Smooth muscle cell (in vitro differentiated cells): ENCODE results near the gene SARS2. TPM values are rescaled to one million over a fixed set of nuclear protein-coding genes. Genes with fewer than 3 reads are reported as not detected.

Experiments
- DNase-seq: peaks from one replicate; lab custom pipeline; 2025; ENCODE audit not compliant: unreplicated experiment; lab: John Stamatoyannopoulos, UW
- H2AFZ ChIP-seq: fragments of 200-600 bp; sonication (generic); 2 replicates; pipeline ENCODE4 v1.6.0; 2016; ENCODE audit warnings: antibody characterized with exemption, low read depth, mild to moderate bottlenecking
- H3F3A ChIP-seq: fragments of 200-600 bp; sonication (generic); 2 replicates; pipeline ENCODE4 v1.6.0; 2017; ENCODE audit warnings: antibody characterized with exemption, low read depth
- H3K27ac ChIP-seq: fragments of 200-600 bp; sonication (generic); 2 replicates; pipeline ENCODE4 v1.5.1; 2016; ENCODE audit warnings: low read depth, mild to moderate bottlenecking
- H3K27me3 ChIP-seq: fragments of 200-600 bp; sonication (generic); 2 replicates; pipeline ENCODE4 v1.6.1; 2016; ENCODE audit warnings: low read depth, mild to moderate bottlenecking
- H3K36me3 ChIP-seq: fragments of 200-600 bp; sonication (generic); 2 replicates; pipeline ENCODE4 v1.5.1; 2016; ENCODE audit warnings: low read depth
- H3K4me1 ChIP-seq: fragments of 200-600 bp; sonication (generic); 2 replicates; pipeline ENCODE4 v1.5.1; 2016; ENCODE audit warnings: low read depth
- H3K4me2 ChIP-seq: fragments of 200-600 bp; sonication (generic); 2 replicates; pipeline ENCODE4 v1.6.0; 2016; ENCODE audit warnings: mild to moderate bottlenecking
- H3K4me3 ChIP-seq: fragments of 200-600 bp; sonication (generic); 2 replicates; pipeline ENCODE4 v1.5.1; 2016; ENCODE audit warnings: mild to moderate bottlenecking
- H3K79me2 ChIP-seq: fragments of 200-600 bp; sonication (generic); 2 replicates; pipeline ENCODE4 v1.6.0; 2016; ENCODE audit warnings: low read depth, mild to moderate bottlenecking
- H3K9ac ChIP-seq: fragments of 200-600 bp; sonication (generic); 2 replicates; pipeline ENCODE4 v1.6.0; 2016; ENCODE audit warnings: low read depth
- H3K9me3 ChIP-seq: fragments of 200-600 bp; sonication (generic); replicated peaks from 2 replicates; pipeline ENCODE4 v1.5.1; 2016; ENCODE audit warnings: low read depth
- H4K20me1 ChIP-seq: fragments of 200-600 bp; sonication (generic); 2 replicates; pipeline ENCODE4 v1.6.0; 2016; ENCODE audit warnings: low read depth
- CTCF ChIP-seq: fragments of 200-600 bp; sonication (generic); IDR thresholded peaks from 2 replicates; pipeline ENCODE4 v1.5.1; 2017; ENCODE audit warnings: borderline replicate concordance, mild to moderate bottlenecking, antibody characterized with exemption; ENCODE audit not compliant: insufficient read depth, poor library complexity, severe bottlenecking
- WGBS: methylation state at CpG from one replicate; pipeline ENCODE4 v1.1.7; 2016; ENCODE audit warnings: low lambda C conversion rate; 5-methylcytosine and 5-hydroxymethylcytosine counted together
- polyA plus RNA-seq: library from polyadenylated mRNA; unstranded; fragments of >200 nt; fragmentation: Nextera tagmentation; extraction: Ambion mirVana; gene quantifications from 2 replicates; pipeline ENCODE4 v1.2.1, GENCODE V29; 2016
- total RNA-seq: library from RNA; depleted of rRNA; stranded (reverse); fragments of >200 nt; gene quantifications from 2 replicates; pipeline ENCODE4 v1.2.3, GENCODE V29; 2014

Gene SARS2
- total and polyA plus RNA-seq, 2 experiments from 2014 or later = 12.3 to 33.1 TPM

GRCh38 chr19:38939957-38940356, 9.4 kb upstream of the SARS2 start:
- TF ChIP-seq CTCF = no peak
- Histone ChIP-seq H3K4me3 (no peak overlapping the region), H3K4me1 (peaks cover 3% of the 10 kb centered on the region), H3K27me3 (no peaks in the 10 kb centered on the region), H3K79me2 (no peaks in the 10 kb centered on the region), H3F3A (no peaks in the 10 kb centered on the region), H3K9me3 (no peaks in the 10 kb centered on the region), H3K9ac (no peak overlapping the region), H3K27ac (no peak overlapping the region), H3K36me3 (no peaks in the 10 kb centered on the region), H2AFZ (no peak overlapping the region), H4K20me1 (no peaks in the 10 kb centered on the region), H3K4me2 (no peak overlapping the region)
- WGBS = 81% methylated on average over 5 of the region's 5 CpGs
- DNase-seq = no peak

- H4K20me1 ChIP-seq = no peaks in the 10 kb centered on the region
- no peak for TF ChIP-seq CTCF
- H3F3A ChIP-seq = no peaks in the 10 kb centered on the region
- 100% methylated on average over 4 of the region's 4 CpGs for WGBS
- no peak overlapping the region for H3K4me3 ChIP-seq
- no peak overlapping the region for H3K27ac ChIP-seq
- DNase-seq = no peak
- H3K36me3 ChIP-seq = no peaks in the 10 kb centered on the region
- peaks cover 27% of the 10 kb centered on the region for H3K79me2 ChIP-seq
- no peaks in the 10 kb centered on the region for H3K9me3 ChIP-seq
- H2AFZ ChIP-seq = no peak overlapping the region
- peaks cover 4% of the 10 kb centered on the region for H3K4me1 ChIP-seq
- H3K27me3 ChIP-seq = no peaks in the 10 kb centered on the region
- no peak overlapping the region for H3K9ac ChIP-seq
- no peak overlapping the region for H3K4me2 ChIP-seq
Observed at GRCh38 chr19:38933544-38933943, 3.0 kb upstream of the SARS2 start.

GRCh38 chr19:38932425-38933179, 2.0 kb upstream of the SARS2 start:
- no peak overlapping the region for H3K27ac ChIP-seq
- H3K36me3 ChIP-seq = no peaks in the 10 kb centered on the region
- H3K9me3 ChIP-seq = no peaks in the 10 kb centered on the region
- H3K4me3 ChIP-seq = no peak overlapping the region
- DNase-seq = no peak
- no peak overlapping the region for H3K4me2 ChIP-seq
- 97% methylated on average over 29 of the region's 29 CpGs for WGBS
- TF ChIP-seq CTCF = peak; percentile 25
- no peak overlapping the region for H3K9ac ChIP-seq
- no peaks in the 10 kb centered on the region for H3K27me3 ChIP-seq
- H2AFZ ChIP-seq = no peak overlapping the region
- peaks cover 4% of the 10 kb centered on the region for H3K4me1 ChIP-seq
- peaks cover 30% of the 10 kb centered on the region for H3K79me2 ChIP-seq
- H3F3A ChIP-seq = no peaks in the 10 kb centered on the region
- H4K20me1 ChIP-seq = no peaks in the 10 kb centered on the region

- WGBS = 33% methylated on average over 8 of the region's 8 CpGs
- no peak for TF ChIP-seq CTCF
Observed at GRCh38 chr19:38931521-38931793, 894 bp upstream of the SARS2 start.

More at GRCh38 chr19:38931521-38931793, 894 bp upstream of the SARS2 start:
- H3K27me3 ChIP-seq = no peaks in the 10 kb centered on the region
- no peak overlapping the region for H2AFZ ChIP-seq
- H3K4me1 ChIP-seq = peaks cover 4% of the 10 kb centered on the region
- no peaks in the 10 kb centered on the region for H4K20me1 ChIP-seq
- no peak for DNase-seq
- H3K79me2 ChIP-seq = peaks cover 30% of the 10 kb centered on the region
- no peaks in the 10 kb centered on the region for H3K9me3 ChIP-seq
- no peaks in the 10 kb centered on the region for H3K36me3 ChIP-seq
- H3K27ac ChIP-seq = peak overlapping the region; percentile 91
- peak overlapping the region; percentile 89 for H3K4me3 ChIP-seq
- no peaks in the 10 kb centered on the region for H3F3A ChIP-seq
- H3K4me2 ChIP-seq = peak overlapping the region; percentile 88
- H3K9ac ChIP-seq = peak overlapping the region; percentile 95
